Neutrophil (primary cell): ENCODE data around the gene CXCL8.
A peak's percentile ranks its signal among the peaks of the same experiment; 100 is the strongest.
"Not testable (repeated sequence)": the region's sequence is repeated elsewhere in the genome, so short reads cannot be mapped to it uniquely, and the experiment has no call there.

Source experiments
- H3K27ac ChIP-seq: fragments of 200-600 bp; sonication (generic); 2 replicates; pipeline ENCODE4 v1.5.1; 2016; ENCODE audit warnings: mild to moderate bottlenecking, moderate library complexity
- H3K27me3 ChIP-seq: fragments of 200-600 bp; sonication (generic); 2 replicates; pipeline ENCODE4 v1.6.0; 2016; ENCODE audit warnings: mild to moderate bottlenecking
- H3K36me3 ChIP-seq: fragments of 200-600 bp; sonication (generic); 2 replicates; pipeline ENCODE4 v1.5.1; 2017
- H3K4me1 ChIP-seq, 2 experiments: fragments of 200-600 bp in 1 of 2; sonication (generic) in 1 of 2; 1 replicate in 1 of 2; 2 replicates in 1 of 2; pipeline versions ENCODE4 v1.5.1 to v1.6.1; 2013 to 2016; ENCODE audit warnings: low read depth in 1 of 2, low read length in 1 of 2, mild to moderate bottlenecking in 1 of 2, moderate library complexity in 1 of 2; ENCODE audit not compliant: control insufficient read depth in 1 of 2, insufficient read depth in 1 of 2
- H3K4me3 ChIP-seq, 2 experiments: fragments of 200-600 bp in 1 of 2; sonication (generic) in 1 of 2; 1 replicate in 1 of 2; 2 replicates in 1 of 2; pipeline ENCODE4 v1.5.1; 2013 to 2016; ENCODE audit warnings: low read depth in 1 of 2, low read length in 1 of 2, mild to moderate bottlenecking in 1 of 2, moderate library complexity in 1 of 2
- H3K9me3 ChIP-seq: fragments of 200-600 bp; sonication (generic); 2 replicates; pipeline ENCODE4 v1.5.1; 2016
- TF ChIP-seq, protein P1 (sequence below): fragments of 200-600 bp; sonication (generic); IDR thresholded peaks from 2 replicates; pipeline ENCODE4 v1.5.1; 2016; ENCODE audit warnings: antibody characterized with exemption

Gene CXCL8

DNA sequence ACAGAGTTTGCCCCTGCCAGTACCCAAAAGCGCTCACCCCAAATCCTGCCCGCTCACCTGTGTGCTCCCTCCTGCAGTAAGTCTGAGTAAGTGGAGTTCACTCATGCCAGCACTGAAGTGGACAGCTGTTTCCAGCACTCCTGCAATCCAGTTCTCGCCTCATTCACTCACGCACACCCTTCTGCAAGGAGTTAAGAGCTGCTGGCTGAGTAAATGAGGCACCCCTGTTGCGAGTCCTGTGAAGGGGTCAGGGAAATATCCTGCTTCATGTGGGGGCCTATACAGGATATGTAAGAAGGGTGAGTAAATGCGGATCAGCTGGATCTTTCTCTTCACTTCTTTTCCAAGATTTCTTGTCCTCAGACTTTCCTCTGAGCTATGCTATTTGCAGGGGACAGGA lies 23.5 kb downstream of the CXCL8 start:
- Histone ChIP-seq H3K36me3 (no peaks in the 10 kb centered on the region), H3K4me3 (no peak overlapping the region), H3K27ac (peak overlapping the region; percentile 83), H3K27me3 (no peaks in the 10 kb centered on the region), H3K9me3 (no peaks in the 10 kb centered on the region), H3K4me1 (peaks cover 53 to 62% of the 10 kb centered on the region in 2 experiments)
- TF ChIP-seq, protein P1, sequence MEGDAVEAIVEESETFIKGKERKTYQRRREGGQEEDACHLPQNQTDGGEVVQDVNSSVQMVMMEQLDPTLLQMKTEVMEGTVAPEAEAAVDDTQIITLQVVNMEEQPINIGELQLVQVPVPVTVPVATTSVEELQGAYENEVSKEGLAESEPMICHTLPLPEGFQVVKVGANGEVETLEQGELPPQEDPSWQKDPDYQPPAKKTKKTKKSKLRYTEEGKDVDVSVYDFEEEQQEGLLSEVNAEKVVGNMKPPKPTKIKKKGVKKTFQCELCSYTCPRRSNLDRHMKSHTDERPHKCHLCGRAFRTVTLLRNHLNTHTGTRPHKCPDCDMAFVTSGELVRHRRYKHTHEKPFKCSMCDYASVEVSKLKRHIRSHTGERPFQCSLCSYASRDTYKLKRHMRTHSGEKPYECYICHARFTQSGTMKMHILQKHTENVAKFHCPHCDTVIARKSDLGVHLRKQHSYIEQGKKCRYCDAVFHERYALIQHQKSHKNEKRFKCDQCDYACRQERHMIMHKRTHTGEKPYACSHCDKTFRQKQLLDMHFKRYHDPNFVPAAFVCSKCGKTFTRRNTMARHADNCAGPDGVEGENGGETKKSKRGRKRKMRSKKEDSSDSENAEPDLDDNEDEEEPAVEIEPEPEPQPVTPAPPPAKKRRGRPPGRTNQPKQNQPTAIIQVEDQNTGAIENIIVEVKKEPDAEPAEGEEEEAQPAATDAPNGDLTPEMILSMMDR: no peak

DNA sequence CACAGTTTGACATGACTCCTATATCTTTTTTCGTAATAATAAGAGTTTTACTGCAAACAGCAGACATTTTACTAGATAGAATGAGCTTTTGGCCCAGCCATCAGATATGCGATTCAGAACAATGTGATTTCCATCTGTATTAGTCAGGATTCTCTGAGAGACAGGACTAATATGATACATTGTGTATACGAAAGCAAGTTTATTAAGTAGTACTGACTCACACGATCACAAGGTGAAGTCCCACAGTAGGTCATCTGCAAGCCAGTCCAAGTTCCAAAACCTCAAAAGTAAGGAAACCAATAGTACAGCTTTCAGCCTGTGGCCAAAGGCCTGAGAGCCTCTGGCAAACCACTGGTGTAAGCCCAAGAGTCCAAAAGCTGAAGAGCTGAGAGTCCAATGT lies 24.1 kb downstream of the CXCL8 start:
- no peak overlapping the region for H3K4me3 ChIP-seq
- no peaks in the 10 kb centered on the region for H3K36me3 ChIP-seq
- no peaks in the 10 kb centered on the region for H3K27me3 ChIP-seq
- no peak overlapping the region for H3K27ac ChIP-seq
- TF ChIP-seq, protein P1: no peak
- no peaks in the 10 kb centered on the region for H3K9me3 ChIP-seq
- peaks cover 48 to 60% of the 10 kb centered on the region in 2 experiments for H3K4me1 ChIP-seq

DNA sequence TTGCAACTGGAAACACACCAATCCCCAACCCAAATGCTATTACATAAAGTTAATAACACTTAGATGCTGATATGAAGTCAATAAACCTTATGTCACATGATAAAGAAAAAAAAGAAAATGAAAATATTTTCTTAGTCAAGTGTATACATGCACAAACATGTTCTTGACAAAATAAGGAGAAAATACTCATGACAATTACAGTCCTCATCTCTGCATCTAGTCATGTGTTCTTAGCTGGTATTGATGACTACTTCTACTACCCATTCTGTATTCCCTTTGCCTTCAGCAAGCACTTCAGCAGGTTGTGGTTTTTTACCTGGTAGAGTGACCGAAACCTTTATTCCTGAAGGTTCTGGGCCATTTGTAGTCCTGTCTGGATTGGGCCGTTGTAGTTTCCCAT lies 24.9 kb downstream of the CXCL8 start:
- no peaks in the 10 kb centered on the region for H3K36me3 ChIP-seq
- H3K4me1 ChIP-seq: peaks cover 40 to 56% of the 10 kb centered on the region in 2 experiments
- TF ChIP-seq, protein P1: no peak

DNA sequence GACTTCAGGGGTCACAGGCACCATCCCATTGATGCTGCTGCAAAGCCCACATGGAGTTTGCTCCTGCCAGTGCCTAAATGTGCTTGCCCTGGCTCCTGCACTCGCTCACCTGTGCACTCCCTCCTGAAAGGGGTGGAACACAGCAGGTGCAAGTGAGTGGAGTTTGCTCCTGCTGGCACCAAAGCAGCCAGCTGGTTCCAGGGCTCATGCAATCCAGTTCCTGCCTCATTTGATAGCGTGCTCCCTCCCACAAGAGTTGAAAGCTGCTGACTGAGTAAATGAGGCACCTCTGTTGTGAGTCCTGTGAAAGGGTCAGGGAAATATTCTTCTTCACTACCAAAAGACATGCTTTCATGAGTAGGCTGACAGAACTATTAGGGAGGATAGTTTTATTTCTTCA lies 30.5 kb downstream of the CXCL8 start:
- TF ChIP-seq, protein P1: no peak
- Histone ChIP-seq H3K9me3 (no peaks in the 10 kb centered on the region), H3K36me3 (no peaks in the 10 kb centered on the region), H3K27ac (peak overlapping the region; percentile 27), H3K27me3 (no peaks in the 10 kb centered on the region), H3K4me1 (peaks cover 10 to 33% of the 10 kb centered on the region in 2 experiments), H3K4me3 (no peak overlapping the region)

More for the DNA sequence above, 24.9 kb downstream of the CXCL8 start:
- Histone ChIP-seq H3K27me3 (no peaks in the 10 kb centered on the region), H3K27ac (no peak overlapping the region), H3K4me3 (no peak overlapping the region), H3K9me3 (no peaks in the 10 kb centered on the region)

DNA sequence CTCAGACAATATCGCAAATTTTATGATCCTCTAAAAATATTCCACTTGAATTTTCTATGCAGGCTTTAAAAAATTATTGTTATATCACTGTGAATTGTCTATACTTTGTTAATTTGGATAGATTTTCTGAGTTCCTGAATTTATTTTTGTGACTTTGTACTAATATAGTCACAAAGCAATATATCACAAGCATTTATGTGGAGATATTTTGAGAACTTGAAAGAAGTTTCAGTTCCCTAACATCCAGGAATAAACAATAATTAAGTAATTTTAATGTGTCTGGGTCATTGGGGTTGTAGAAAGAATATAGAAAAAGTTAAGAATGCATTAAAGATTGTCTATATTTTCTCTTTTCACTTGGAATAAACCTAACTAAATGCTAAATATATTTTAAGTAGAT lies 32.0 kb downstream of the CXCL8 start:
- Histone ChIP-seq H3K4me3 (no peak overlapping the region), H3K27ac (no peak overlapping the region), H3K4me1 (peaks cover 14 to 43% of the 10 kb centered on the region in 2 experiments), H3K36me3 (no peaks in the 10 kb centered on the region), H3K27me3 (no peaks in the 10 kb centered on the region), H3K9me3 (no peaks in the 10 kb centered on the region)
- TF ChIP-seq, protein P1: no peak

DNA sequence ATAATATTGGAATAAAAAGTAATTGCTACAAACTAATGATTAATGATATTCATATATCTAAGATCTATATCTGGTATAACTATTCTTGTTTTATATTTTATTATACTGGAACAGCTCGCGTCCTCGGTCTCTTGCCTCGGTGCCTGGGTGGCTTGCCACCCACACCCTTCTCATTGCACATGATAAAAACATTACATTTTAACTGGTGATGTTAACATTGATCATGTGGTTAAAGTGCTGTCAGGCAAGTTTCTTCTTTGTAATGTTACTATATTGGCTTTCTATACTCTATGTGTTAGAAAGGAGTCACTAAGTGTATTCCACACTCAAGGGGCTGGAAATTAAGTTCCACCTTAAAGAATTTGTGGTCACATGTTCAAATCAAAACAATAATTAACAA lies 34.0 kb downstream of the CXCL8 start:
- not testable (repeated sequence) for H3K9me3 ChIP-seq, H3K27me3 ChIP-seq, H3K27ac ChIP-seq, H3K4me3 ChIP-seq, H3K36me3 ChIP-seq
- H3K4me1 ChIP-seq: peaks cover 8 to 27% of the 10 kb centered on the region in 2 experiments
